ENCODE results near the gene OAS3. TPM values are rescaled to one million over a fixed set of nuclear protein-coding genes. Genes with fewer than 3 reads are reported as not detected.

Gene OAS3
- total RNA-seq, 2 donors from 2014 or later, result 0.64 to 0.84 TPM

GRCh38 chr12:112942572-112942971 lies 4.3 kb downstream of the OAS3 start:
- H3K9me3 Mint-ChIP-seq, result no peaks in the 10 kb centered on the region
- peaks cover 29% of the 10 kb centered on the region for H3K27me3 Mint-ChIP-seq (ENCODE audit: insufficient read depth)
- Histone ChIP-seq H3K4me3 (ENCODE audit: low read length) (no peak overlapping the region), H3K27ac (ENCODE audit: low read depth, low read length) (no peak overlapping the region), H3K36me3 (ENCODE audit: control insufficient read depth, insufficient read depth, low read length) (no peaks in the 10 kb centered on the region), H3K4me1 (ENCODE audit: control insufficient read depth, insufficient read depth, low read length) (no peaks in the 10 kb centered on the region), H3K9me3 (ENCODE audit: control insufficient read depth, low read length) (no peaks in the 10 kb centered on the region), H3K27me3 (ENCODE audit: control insufficient read depth, insufficient read depth, low read length, poor library complexity, severe bottlenecking) (peaks cover 29% of the 10 kb centered on the region), H3K9ac (ENCODE audit: extremely low read depth, low read length, poor library complexity, severe bottlenecking) (no peak overlapping the region)
- no peaks in the 10 kb centered on the region for H3K4me1 Mint-ChIP-seq
- H3K27ac Mint-ChIP-seq, result no peak overlapping the region
- no peak for DNase-seq
- no peaks in the 10 kb centered on the region for H3K36me3 Mint-ChIP-seq (ENCODE audit: low read depth)
- WGBS, 2 experiments (ENCODE audit: insufficient coverage in 1 of 2, insufficient read length in 1 of 2), result 89% methylated on average over 1 of the region's 1 CpG; no CpG with 5 or more reads in 1 of the 2 experiments
- TF ChIP-seq CTCF (conservative IDR thresholded peaks at IDR 0.05), result no peak
- no peak overlapping the region for H3K4me3 Mint-ChIP-seq

GRCh38 chr12:112944024-112944690 lies 5.9 kb downstream of the OAS3 start:
- 91% methylated on average over 5 to 15 of the region's 15 CpGs for WGBS, 2 experiments (ENCODE audit: insufficient coverage in 1 of 2, insufficient read length in 1 of 2)
- no peak overlapping the region for H3K27ac Mint-ChIP-seq

GRCh38 chr12:112945515-112945914 lies 7.2 kb downstream of the OAS3 start:
- no peak overlapping the region for H3K27ac Mint-ChIP-seq
- no peak overlapping the region for H3K4me3 Mint-ChIP-seq
- no peaks in the 10 kb centered on the region for H3K27me3 Mint-ChIP-seq (ENCODE audit: insufficient read depth)
- 95% methylated on average over 3 to 4 of the region's 4 CpGs for WGBS, 2 experiments (ENCODE audit: insufficient coverage in 1 of 2, insufficient read length in 1 of 2)
- H3K36me3 Mint-ChIP-seq (ENCODE audit: low read depth), result no peaks in the 10 kb centered on the region
- H3K9me3 Mint-ChIP-seq, result no peaks in the 10 kb centered on the region
- TF ChIP-seq CTCF (conservative IDR thresholded peaks at IDR 0.05), result no peak
- H3K4me3 ChIP-seq (ENCODE audit: low read length), result no peak overlapping the region
- H3K9me3 ChIP-seq (ENCODE audit: control insufficient read depth, low read length), result no peaks in the 10 kb centered on the region
- no peak overlapping the region for H3K9ac ChIP-seq (ENCODE audit: extremely low read depth, low read length, poor library complexity, severe bottlenecking)
- H3K4me1 ChIP-seq (ENCODE audit: control insufficient read depth, insufficient read depth, low read length), result no peaks in the 10 kb centered on the region
- DNase-seq, result peak; percentile 26
- H3K36me3 ChIP-seq (ENCODE audit: control insufficient read depth, insufficient read depth, low read length), result no peaks in the 10 kb centered on the region
- no peak overlapping the region for H3K27ac ChIP-seq (ENCODE audit: low read depth, low read length)
- H3K27me3 ChIP-seq (ENCODE audit: control insufficient read depth, insufficient read depth, low read length, poor library complexity, severe bottlenecking), result no peaks in the 10 kb centered on the region
- no peaks in the 10 kb centered on the region for H3K4me1 Mint-ChIP-seq

More at GRCh38 chr12:112944024-112944690, 5.9 kb downstream of the OAS3 start:
- H3K27me3 ChIP-seq (ENCODE audit: control insufficient read depth, insufficient read depth, low read length, poor library complexity, severe bottlenecking), result peaks cover 13% of the 10 kb centered on the region
- no peak overlapping the region for H3K27ac ChIP-seq (ENCODE audit: low read depth, low read length)
- H3K27me3 Mint-ChIP-seq (ENCODE audit: insufficient read depth), result peaks cover 13% of the 10 kb centered on the region
- H3K4me1 Mint-ChIP-seq, result no peaks in the 10 kb centered on the region
- no peak overlapping the region for H3K9ac ChIP-seq (ENCODE audit: extremely low read depth, low read length, poor library complexity, severe bottlenecking)
- no peak for TF ChIP-seq CTCF (conservative IDR thresholded peaks at IDR 0.05)
- H3K36me3 Mint-ChIP-seq (ENCODE audit: low read depth), result no peaks in the 10 kb centered on the region
- DNase-seq, result peak; percentile 58
- H3K4me3 Mint-ChIP-seq, result no peak overlapping the region
- no peak overlapping the region for H3K4me3 ChIP-seq (ENCODE audit: low read length)
- no peaks in the 10 kb centered on the region for H3K4me1 ChIP-seq (ENCODE audit: control insufficient read depth, insufficient read depth, low read length)
- H3K9me3 Mint-ChIP-seq, result no peaks in the 10 kb centered on the region
- no peaks in the 10 kb centered on the region for H3K9me3 ChIP-seq (ENCODE audit: control insufficient read depth, low read length)
- no peaks in the 10 kb centered on the region for H3K36me3 ChIP-seq (ENCODE audit: control insufficient read depth, insufficient read depth, low read length)

Data from endodermal cell (in vitro differentiated cells).